Measurements from ENCODE around the gene SEPHS1.
"Not testable (repeated sequence)": the region's sequence is repeated elsewhere in the genome, so short reads cannot be mapped to it uniquely, and the experiment has no call there.

The SEPHS1 gene

DNA sequence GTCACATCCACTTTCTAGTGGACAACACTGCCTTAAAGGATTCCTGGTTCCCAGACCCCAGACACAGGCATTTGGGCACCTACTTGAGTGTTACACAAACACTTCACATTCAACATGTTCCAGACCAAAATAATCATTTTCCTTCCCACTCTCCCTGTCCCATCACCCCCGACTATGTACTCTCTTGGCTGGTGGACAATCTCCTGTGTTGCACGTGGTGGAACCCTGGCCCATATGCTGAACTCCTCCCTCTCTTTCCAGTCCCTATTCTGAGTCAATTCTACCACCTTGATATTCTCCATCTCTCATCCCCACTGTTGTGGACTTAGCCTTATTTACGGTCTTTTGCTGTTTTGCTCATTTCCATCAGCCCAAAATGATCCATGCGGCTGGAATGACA is 8.3 kb upstream of the SEPHS1 start:
- no peak for DNase-seq

DNA sequence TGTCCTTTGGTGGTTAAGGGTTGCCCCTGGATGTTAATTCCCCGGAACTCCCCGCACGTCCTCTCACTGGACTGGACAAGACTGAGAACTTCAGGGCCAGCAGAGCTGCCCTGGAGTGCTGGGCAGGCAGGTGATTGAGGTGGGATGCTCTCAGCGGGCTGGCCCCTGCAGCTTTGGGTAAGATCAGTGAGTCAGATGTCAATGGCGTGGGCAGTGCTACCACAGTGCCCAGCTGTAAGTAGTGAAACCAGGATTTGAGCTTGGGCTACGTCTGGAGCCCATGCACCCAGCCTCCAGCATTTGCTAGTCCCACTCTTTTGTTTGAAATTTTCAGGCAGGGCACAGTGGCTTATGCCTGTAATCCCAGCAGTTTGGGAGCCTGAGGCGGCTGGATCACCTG is 6.7 kb upstream of the SEPHS1 start:
- DNase-seq = no peak

DNA sequence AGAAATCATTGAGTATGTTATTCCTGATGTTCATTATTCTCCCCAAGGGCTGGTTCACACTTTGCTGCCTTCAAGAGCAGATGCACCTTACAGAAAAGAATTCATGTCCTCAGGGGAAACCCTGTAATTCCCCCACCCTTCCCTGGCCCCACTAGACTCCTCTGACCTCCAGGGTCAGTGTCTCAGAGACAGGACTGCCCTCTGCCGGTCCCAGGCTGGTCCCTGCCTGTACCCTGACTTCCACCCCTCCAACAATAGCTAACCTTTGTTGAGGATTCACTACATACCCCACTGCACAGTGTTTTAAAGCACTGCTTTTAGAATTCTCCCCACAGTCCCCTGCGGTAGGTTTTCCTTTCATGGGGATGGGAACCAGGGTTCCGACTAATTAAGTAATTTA is 4.4 kb upstream of the SEPHS1 start:
- no peak for DNase-seq

DNA sequence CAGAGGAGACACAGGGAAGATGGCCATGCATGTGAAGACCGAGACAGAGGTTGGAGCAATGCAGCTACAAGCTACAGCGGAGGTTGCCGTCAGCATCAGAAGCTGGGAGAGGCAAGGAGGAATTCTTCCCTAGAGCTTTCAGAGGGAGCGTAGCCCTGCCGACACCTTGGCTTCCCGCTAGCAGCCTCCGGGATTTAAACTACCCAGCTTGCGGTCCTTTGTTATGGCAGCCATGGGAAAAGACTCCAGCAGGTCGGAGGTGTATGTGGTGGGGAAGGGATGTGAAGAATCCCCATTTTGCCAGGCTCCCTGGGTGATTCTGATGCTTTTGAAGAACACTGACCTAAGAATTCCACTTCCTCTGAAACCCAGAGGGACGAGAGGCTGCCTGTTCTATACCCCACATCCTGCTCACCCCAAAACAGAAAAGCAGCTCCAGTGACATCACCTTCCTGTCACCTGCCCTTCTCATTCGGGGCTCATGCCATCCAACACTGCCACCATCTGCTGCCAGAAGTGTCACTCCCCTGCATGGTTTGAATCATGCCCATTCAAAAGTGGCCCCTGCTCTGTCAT is 3.3 kb upstream of the SEPHS1 start:
- no peak for DNase-seq

DNA sequence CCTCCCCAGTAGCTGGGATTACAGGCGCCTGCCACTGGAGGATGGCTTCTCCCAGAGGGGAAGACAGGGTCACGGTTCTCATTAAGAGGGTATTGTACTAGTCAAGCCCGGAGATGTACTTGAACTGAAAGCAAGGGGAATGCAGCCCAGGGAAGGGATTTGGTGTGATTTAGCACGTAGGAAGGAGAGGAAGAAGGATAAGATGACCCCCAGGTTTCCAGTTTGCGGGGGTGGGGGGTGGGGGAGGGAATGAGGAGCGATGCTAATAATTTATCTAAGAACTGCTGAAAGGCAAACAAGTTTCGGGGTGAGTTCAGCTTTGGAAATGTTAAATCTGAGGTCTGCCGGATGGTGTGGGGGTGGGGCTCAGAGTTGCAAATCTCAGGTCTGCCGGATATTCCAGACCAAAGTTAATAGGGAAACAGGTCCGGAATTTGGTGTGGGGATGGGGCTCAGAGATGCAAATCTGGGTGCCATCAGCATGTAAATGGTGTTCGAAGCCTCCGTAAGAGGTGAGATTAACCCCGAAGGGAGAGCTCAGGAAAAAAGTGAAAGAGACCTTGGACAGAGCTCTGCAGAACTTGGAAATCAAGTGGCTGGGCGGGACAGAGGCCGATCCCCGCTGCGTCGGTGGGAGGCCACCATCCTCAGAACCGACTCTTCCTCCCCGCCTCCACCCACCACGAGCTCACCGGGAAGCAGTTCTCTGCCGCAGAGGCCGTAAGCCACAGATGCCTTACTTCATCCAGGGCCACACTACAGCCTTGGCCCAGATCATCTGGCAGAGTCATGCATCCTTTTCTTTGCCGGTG is 1.6 kb upstream of the SEPHS1 start:
- no peak for DNase-seq

DNA sequence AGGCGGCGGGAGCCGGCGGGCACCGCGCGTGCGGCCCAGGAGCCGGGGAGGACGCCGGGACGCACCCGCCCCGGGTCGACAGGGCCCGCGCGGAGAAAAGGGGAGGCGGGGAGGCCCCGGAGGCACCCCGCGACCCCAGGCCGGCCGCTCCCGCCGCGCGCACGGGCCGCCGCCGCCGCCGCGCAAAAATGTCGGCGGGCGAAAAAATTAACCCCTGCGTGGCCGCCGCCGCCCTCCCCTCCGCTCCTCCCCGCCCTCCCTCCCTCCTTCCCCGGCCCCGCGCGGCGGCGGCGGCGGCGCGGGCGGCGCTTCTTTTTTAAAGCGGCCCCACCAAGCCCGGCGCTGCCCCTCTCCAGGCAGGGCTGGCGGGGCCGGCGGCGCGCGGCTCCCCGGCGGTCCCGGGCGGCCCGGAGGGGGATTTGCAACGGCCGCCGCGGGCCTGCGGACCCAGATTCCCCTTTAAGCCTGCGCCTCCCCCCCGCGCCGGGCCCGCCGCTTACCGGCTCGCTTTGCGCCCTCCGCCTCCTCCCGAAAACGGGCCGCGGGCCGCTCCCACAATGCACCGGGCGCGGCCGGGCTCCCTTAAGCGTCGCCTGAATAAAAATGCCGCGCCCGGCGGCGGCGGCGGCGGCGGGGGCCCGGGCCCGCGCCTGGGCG is 465 bp downstream of the SEPHS1 start:
- DNase-seq = peak; percentile 78

DNA sequence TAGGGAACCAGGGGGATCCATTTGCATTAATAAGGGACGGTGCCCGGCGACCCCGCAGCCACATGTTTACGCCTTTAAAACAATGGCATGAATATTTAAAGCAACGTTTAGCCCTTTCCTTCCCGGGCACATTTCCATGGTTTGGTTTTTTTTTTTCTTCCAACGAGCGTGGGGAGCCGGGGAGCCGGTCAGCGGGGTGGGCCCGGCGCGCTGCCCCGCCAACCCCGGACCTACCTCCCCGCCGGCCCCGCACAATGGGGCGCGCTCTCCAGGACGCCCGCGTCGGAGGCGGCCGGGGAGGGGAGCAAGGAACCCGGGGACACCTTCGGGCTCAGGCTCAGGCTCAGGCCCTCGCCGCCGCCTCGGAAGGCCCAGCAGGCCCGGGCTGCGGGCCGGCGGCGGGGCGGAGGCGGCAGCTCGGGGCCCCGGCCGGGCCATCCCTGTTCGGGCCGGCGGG is 1.0 kb downstream of the SEPHS1 start:
- DNase-seq = no peak

DNA sequence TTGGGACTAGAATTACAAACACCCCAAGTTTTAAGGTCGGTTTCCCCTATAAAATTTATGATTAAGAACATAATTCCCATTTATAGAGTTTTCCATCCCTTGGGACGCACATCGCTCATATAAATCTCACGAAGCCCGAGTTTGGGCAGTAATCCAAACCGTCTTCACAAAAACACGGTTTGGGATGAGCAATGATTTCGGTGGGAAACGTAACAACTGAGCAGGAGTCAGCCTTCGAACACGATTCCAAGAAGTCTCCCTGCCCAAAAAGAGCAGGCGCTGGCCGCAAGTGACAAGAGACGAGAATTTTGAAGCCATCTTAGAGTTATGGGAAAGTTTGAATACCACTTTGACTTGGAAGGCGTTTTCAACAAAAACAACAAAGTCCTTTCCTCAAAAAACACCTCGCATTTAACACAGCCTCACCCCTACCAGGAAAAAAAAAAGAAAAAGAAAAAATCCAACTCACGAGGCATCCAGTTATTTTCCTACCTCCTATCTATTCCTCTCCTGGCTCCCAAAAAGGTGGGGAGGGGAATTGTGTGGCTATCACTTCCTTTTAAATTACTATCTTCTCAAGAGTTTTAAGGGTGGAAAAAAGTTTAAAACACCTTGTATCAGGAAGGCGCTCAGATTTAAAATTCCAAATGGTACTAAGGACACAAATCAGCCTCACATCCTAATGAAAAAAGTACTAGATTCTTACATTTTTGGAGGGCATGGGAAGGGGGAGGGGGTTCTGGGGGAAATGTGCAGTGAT is 1.6 kb downstream of the SEPHS1 start:
- DNase-seq = no peak

DNA sequence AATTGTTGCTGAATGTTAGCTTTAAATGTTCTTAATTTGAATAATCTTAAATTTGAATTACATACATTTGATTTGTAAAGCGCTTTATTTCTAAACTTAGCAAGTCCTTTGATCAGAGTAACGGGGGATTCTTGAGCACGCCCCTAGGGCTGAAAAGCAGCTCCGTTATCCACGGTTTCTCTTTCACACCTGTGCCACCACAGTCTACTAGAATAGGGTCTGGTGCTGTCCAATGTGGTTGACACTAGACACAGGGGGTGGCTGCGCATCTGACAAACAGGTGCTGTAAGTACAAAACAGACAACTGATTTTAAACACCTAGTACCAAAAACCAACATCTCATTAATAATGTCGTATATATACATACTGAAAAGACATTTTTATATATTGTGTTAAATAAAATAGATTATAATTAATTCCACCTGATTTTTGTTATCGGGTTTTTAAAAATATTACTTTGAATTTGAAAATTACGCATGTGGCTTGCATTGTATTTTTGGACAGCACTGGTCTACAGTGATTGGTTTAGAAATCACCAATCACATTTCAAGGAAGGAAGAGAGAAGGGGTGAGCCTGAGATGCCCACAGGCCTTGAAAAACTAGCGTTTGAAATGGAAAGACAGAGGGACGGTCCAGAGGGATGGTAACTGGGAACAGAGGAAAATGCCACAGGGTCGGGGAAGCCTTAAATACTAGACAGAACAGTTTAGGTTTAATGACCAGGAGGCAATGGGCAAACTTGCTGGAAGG is 7.3 kb downstream of the SEPHS1 start:
- no peak for DNase-seq

DNA sequence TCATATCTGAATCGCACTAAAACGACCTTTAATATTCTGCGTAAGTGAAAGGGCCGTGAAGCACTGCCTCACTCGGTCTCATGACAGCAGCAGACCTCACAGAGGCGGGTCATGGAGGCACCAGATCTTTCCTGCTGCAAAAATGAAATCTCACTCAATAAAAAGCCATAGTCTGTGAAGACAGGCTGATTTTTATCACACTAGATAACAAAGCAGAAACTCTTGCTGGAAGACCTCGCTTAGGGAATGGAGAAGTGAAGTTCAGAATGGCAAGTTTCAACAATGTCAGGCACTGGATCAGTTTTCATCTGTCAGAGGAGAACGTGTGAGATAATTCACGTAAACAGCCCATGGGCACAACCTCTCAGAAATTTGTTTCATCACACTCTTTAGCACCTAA is 8.0 kb downstream of the SEPHS1 start:
- DNase-seq = no peak

DNA sequence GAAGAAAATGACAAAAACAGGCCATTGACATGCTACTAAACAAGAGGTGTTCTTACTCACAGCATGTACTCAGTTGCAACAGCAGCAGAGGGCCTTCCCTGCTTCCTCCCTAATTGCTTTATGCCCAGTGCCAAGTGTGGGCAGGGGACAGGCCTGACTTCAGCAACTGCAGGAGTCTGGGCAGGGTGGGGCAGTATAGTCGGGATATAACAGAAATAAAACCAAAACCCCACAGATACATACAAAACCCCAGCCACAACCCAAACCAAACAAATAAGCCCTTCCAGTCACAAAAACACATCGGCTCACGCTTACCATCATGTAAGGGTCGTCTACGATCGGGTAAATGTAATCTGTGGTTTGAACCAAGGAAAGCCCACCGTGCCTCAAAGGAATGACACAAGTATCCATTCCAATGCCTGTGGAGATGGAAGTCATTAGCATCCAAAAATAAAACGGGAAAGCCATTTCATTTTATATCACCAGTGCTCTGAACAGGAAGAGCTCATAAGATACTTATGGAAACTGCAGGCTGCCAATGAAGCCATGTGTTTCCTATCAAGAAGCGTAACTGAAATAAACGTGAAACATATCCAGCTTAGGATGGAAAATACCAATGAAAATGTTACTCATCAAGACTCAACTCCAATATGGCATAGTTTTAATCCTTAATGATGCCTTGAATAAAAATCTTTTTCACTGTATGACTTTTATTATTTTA is 9.5 kb downstream of the SEPHS1 start:
- DNase-seq = no peak

DNA sequence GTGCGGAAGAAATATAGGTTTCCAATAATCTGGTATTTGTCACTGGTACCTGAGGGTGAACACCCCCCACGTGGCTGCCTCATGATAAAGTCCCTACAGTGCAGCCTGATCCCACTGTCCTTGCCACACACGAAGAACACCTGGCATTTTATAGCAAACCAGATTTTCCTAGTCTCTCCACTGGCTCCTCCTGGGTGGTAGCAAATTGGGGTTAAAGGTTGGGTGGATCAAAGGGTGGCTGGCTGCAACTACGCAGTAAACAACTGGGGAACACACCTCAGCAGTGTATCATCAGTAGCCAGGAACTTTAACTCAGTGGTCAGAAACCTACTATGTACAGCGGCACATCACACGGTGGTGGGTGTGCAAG is 10.3 kb downstream of the SEPHS1 start:
- no peak for DNase-seq

DNA sequence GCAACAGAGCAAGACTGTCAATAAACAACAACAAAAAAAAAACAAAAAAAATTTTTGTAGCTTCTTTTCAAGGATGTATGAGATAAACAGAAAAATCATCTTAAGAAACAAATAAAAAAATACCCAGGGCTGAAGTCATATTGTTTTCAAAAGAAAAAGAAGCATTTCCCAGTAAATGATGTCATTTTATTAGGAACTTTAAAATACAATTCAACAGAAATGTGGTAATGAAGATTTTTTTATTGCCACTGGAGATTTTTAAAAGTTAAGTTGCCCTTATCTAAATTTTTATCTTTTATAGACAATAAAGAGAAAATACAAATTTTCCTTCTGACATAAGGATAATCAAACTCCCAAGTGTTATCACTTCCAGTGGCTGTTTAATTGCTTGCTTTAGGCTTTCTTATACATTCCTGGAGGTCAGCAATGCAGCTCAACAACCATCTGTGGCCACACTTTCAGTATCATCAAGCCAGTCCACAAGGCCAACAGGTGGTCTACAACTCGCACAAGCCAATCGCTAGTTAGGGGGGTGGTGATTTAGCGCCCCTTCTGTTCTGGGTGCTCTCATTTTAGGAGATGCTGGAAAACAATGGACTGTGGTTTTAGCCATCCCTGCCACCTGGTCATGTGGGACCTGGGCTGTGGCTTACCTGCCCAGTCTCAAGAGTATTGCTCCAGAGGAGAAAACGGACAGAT is 10.8 kb downstream of the SEPHS1 start:
- no peak for DNase-seq

DNA sequence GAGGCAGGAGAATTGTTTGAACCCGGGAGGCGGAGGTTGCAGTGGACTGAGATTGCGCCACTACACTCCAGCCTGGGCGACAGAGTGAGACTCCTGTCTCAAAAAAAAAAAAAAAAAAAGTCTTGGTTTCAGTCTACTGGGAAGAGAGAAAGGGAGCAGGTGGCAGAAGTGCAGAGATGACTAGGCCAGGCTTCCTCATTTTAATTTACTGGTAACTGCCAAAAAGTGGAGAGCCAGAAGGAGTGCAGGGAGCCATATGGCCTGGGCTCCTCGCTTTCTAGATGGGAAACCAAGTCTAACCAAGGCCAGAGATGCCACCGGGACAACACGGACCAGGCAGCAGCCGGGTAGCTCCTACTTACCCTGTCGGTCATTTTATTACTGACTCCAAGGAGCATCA is 12.2 kb downstream of the SEPHS1 start:
- no peak for DNase-seq

DNA sequence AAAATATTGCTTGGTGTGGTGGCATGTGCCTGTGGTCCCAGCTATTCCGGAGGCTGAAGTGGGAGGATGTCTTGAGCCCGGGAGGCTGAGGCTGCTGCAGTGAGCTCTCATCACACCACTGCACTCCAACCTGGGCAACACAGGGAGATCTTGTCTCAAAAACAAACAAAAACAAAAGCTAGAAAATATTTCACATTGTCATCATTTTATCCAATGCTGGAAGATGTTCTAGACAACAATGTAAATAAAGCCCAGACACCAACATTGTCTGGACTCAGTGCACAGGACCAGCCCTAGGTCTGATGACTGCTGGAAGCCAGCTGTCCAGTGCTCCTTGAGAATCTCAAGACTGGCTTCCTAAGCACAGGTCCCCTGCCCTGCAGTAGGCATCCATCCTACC is 13.5 kb downstream of the SEPHS1 start:
- DNase-seq = no peak

DNA sequence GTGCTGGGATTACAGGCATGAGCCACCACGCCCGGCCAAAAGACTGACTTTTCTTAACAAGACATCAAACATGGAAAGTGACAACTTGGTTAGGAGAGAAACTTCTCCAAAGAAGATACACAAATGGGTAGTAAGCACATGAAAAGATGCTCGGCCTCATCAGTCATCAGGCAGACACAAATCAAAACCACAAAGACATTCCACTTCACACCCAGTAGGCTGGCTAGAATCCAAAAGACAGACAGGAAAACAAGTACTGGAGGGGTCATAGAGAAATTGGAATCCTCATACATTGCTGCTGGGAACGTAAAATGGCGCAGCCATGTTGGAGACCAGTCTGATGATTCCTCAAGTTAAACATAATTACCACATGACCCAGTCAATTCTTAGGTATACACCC is 16.4 kb downstream of the SEPHS1 start:
- DNase-seq = no peak

DNA sequence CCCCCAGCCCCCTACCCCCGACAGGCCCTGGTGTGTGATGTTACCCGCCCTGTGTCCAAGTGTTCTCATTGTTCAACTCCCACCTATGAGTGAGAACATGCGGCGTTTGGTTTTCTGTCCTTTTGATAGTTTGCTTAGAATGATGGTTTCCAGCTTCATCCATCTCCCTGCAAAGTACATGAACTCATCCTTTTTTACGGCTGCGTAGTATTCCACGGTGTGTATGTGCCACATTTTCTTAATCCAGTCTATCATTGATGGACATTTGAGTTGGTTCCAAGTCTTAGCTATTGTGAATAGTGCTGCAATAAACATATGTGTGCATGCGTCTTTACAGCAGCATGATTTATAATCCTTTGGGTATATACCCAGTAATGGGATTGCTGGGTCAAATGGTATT is 17.1 kb downstream of the SEPHS1 start:
- not testable (repeated sequence) for DNase-seq

DNA sequence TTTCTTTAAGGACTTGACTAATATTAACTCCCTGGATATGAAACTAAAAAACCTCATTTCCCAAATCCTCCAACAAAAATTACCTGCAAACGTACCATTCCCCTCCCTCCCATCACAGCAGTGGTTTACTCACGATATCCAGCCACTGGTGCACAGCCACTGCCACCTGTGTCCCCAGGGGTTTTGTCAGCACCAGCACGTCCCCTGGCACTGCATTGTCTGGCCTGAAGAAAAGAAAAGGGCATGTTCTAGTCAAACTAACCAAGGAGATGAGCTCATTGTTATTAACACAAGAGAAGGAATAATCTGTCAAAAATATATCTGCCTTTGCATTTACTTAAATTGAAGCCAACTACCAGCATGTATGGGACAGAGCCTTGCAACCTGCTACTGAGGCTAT is 18.5 kb downstream of the SEPHS1 start:
- no peak for DNase-seq

DNA sequence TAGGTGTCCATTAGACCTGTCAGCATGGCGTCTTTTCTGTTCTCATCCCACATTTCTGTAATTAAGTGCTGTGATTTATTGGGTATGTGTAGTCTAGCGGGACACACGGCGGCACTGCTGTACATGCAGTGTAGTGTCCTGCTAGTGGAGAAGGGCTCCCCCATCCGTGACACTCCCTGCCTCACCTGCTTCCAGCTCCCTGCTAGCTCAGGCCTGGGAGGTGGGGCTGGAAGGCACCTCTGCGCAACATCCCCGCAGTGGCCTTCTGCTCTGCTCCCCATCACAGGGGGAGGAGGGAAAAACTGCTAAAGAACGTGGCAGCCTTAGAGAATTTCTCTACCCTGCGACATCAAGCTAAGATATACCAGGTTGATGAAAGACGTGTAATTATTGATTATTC is 19.5 kb downstream of the SEPHS1 start:
- DNase-seq = no peak

DNA sequence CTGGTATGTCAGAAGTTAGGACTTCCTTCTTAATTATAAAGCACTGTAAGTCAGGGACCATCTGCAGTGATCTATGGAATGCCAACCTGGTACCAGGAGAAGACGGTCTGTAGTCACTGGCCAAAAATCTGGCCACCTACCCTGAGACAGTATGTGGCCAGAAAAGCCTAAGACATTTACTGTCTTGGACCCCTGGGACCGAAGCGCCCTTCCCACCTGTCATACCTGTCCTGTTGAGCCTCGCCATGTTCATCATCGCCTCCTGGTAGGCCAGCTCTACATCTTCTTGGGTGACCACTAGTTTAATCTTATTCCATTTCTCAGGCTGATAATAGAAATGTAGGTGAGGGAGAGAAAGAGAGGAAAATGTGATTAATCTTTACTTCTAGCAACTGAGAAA is 20.0 kb downstream of the SEPHS1 start:
- no peak for DNase-seq

DNA sequence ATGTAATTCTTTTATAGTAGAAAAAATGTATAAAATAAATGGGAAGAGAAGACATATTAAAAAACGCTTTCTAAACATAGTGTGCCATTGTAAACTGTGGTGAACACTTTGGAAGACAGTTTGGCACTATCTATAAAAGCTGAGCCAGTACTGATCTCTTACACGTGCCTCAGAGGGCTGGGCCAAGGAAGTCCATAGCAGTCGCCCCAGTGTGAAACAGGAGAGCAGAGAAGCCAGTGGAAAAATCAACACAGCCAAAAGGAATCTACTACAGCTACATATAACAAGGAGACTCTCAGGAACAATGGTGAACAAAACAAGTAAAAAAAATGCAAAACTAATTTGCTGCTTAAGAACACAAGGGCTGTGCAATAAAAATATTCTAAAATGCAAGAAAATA is 20.6 kb downstream of the SEPHS1 start:
- DNase-seq = no peak

Data from stimulated activated CD4-positive, alpha-beta T cell treated with anti-CD3 and anti-CD28 coated beads, Interleukin-12 subunit alpha, Interleukin-12 subunit beta, amount 100 ng/mL, for 4 hours (primary cell).